RWPE1 (cell line): ENCODE data around the gene VGF.
"Not testable (repeated sequence)": the region's sequence is repeated elsewhere in the genome, so short reads cannot be mapped to it uniquely, and the experiment has no call there.

Source experiments
- CTCF ChIA-PET: fragments of 350-600 bp; sonication (Branson Sonifier 250); formaldehyde crosslinking; extraction: SDS; loops from one replicate; lab custom pipeline; 2021; lab: Yijun Ruan, JAX
- POLR2A ChIA-PET: fragments of 400-600 bp; formaldehyde crosslinking; extraction: SDS; loops from one replicate; lab custom pipeline; 2020; ENCODE audit warnings: antibody characterized with exemption; ENCODE audit not compliant: low non-redundant PET; lab: Yijun Ruan, JAX
- DNase-seq: peaks from one replicate; pipeline ENCODE4 v3.0.0; 2012; ENCODE audit warnings: low spot score
- H3K27ac ChIP-seq: fragments of 450-650 bp; 2 replicates; pipeline ENCODE4 v1.5.1; 2017
- TF ChIP-seq, protein P1 (sequence below): fragments of 450-650 bp; conservative IDR thresholded peaks from 2 replicates; pipeline ENCODE4 v1.5.1; 2017; ENCODE audit warnings: low read depth, mild to moderate bottlenecking

The VGF gene

DNA sequence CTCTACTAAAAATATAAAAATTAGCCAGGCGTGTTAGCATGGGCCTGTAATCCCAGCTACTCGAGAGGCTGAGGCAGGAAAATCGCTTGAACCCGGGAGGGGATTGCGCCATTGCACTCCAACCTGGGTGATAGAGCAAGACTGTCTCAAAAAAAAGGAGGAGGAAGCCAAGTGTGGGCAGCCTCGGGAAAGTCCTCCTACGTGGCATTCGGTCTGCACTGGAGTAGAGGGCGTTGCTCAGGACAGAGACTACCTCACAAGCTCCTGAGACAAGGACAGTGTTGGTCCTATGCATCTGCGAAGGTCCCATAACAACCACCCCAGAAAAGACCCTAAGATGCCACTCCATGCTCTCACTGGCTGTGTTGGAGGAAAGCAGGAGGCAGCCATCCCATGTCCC is 48.5 kb downstream of the VGF start:
- TF ChIP-seq, protein P1, sequence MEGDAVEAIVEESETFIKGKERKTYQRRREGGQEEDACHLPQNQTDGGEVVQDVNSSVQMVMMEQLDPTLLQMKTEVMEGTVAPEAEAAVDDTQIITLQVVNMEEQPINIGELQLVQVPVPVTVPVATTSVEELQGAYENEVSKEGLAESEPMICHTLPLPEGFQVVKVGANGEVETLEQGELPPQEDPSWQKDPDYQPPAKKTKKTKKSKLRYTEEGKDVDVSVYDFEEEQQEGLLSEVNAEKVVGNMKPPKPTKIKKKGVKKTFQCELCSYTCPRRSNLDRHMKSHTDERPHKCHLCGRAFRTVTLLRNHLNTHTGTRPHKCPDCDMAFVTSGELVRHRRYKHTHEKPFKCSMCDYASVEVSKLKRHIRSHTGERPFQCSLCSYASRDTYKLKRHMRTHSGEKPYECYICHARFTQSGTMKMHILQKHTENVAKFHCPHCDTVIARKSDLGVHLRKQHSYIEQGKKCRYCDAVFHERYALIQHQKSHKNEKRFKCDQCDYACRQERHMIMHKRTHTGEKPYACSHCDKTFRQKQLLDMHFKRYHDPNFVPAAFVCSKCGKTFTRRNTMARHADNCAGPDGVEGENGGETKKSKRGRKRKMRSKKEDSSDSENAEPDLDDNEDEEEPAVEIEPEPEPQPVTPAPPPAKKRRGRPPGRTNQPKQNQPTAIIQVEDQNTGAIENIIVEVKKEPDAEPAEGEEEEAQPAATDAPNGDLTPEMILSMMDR: no peak
- POLR2A ChIA-PET: no interaction called here
- CTCF ChIA-PET: no interaction called here
- peak overlapping the region; percentile 58 for H3K27ac ChIP-seq
- DNase-seq: no peak

DNA sequence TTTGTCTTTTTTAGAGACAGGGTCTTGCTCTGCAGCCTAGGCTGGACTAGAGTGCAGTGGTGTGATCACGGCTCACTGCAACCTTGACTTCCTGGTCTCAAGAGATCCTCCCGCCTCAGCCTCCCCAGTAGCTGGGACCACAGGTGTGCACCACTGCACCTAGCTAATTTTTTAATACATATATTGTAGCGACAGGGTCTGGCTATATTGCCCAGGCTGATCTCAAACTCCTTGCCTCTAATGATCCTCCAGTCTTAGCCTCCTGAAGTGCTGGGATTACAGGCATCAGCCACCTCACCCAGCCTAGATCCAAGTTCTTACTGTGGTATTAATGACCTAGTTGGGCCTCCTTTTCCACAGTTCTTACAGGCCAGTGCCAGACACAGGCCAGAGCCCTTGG is 50.2 kb downstream of the VGF start:
- H3K27ac ChIP-seq: peak overlapping the region; percentile 58
- DNase-seq: no peak
- ChIA-PET POLR2A (no interaction called here), CTCF (interaction anchor here (0.6 kb wide), 1 partner anchor 49 kb away, joined by 3 read pairs; no protein-coding TSS in a partner anchor)
- TF ChIP-seq, protein P1: no peak

DNA sequence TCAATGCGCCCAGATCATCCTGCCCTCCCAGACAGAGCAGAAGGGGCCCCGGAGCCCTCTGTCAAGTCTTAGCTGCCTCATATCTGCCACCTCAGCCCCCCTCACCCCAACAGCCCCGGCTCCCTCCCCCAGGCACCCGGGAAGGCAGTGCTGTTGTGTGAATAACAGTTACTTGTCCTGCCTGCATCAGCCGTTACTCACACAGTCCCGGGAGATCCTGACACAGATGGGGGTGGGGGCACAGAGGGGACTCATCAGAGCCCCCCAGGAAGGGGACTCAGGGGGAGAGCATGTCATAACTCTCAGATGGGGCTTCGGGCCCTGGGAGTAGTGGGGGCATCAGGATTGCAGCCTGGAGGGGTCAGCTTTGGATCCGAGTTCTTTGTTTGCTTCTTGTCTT is 50.9 kb downstream of the VGF start:
- POLR2A ChIA-PET: interaction anchor here (0.6 kb wide), 1 partner anchor 21 kb away, joined by 3 read pairs; no protein-coding TSS in a partner anchor
- CTCF ChIA-PET: no interaction called here
- H3K27ac ChIP-seq: peak overlapping the region; percentile 58
- DNase-seq: no peak
- TF ChIP-seq, protein P1: no peak

DNA sequence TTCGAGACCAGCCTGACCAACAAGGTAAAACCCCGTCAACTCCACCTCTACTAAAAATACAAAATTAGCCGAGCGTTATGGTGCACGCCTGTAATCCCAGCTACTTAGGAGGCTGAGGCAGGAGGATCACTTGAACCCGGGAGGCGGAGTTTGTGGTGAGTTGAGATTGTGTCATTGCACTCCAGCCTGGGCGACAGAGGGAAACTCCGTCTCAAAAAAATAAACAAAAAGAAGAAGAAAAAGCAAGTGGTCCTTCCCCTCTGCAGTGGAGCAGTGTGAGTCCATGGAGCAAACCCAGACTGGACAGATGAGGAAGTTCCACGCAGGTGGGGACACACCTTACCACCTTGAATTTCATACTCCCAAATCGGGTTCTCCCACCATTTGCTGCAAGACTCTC is 51.5 kb downstream of the VGF start:
- H3K27ac ChIP-seq: peak overlapping the region; percentile 58
- no peak for DNase-seq
- TF ChIP-seq, protein P1: no peak
- ChIA-PET CTCF (interaction anchor here (0.6 to 0.7 kb wide), 2 partner anchors 191 to 220 kb away, joined by 3 read pairs; no protein-coding TSS in a partner anchor), POLR2A (no interaction called here)

DNA sequence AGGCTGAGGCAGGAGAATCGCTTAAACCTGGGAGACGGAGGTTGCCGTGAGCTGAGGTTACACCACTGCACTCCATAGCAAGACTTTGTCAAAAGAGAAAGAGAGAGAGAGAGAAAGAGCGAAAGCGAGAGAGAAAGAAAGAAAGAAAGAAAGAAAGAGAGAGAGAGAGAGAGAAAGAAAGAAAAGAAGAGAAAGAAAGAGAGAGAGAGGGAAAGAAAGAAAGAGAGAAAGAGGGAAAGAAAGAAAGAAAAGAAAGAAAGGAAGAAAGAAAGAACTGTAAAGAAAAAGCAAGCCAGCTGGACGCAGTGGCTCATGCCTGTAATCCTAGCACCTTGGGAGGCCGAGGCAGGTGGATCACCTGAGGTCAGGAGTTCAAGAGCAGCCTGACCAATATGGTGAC is 52.2 kb downstream of the VGF start:
- POLR2A ChIA-PET: not testable (repeated sequence)
- peak overlapping the region; percentile 88 for H3K27ac ChIP-seq
- CTCF ChIA-PET: interaction anchor here (0.5 to 0.7 kb wide), 2 partner anchors 97 to 219 kb away, joined by 3 read pairs; no protein-coding TSS in a partner anchor

More for the DNA sequence above, 52.2 kb downstream of the VGF start:
- DNase-seq: not testable (repeated sequence)
